Measurements from ENCODE around the gene CHRNE.

Gene CHRNE

GRCh38 chr17:4901648-4902344 is 1.1 kb downstream of the CHRNE start:
- DNase-seq = no peak

GRCh38 chr17:4901108-4901647 is 1.7 kb downstream of the CHRNE start:
- no peak for DNase-seq

DNA sequence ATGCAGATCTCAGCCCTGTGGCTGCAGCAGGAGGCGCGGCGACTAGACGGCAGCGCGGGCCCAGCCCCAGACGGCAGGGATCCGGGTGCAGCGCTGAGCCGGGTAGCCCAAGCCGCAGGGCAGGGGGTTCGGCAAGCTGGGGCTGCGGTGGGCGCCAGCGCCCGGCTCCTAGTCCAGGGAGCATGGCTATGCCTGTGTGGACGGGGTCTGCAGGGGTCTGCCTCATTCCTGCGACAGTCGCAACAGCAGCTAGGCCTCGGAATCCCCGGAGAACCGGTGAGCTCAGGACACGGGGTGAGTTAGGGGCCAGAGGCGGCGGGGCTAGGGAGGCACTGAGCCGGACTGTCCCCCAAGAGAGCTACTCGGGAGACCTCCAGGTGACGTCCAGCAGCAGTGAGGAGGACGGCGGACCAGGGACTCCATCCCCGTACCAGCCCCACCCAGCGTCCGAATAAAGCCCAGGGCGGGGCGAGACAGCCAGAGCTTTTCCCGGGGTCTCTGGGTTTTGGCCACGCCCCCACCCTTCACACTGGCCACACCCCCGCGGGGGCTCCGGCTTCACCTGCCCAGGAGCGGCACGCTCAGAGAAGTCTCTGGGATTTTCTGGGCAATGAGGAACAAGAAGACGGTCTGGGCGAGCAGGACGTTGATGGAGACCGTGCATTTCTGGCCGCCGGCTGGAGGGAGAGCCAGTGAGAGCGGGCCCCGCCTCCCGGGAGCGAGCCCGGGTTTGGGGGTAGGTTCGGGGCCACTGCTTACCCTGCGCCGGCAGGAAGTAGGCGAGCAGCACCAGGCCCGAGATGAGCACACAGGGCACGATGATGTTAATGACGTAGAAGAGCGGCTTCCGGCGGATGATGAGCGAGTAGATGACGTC is 2.4 kb downstream of the CHRNE start:
- no peak for DNase-seq

DNA sequence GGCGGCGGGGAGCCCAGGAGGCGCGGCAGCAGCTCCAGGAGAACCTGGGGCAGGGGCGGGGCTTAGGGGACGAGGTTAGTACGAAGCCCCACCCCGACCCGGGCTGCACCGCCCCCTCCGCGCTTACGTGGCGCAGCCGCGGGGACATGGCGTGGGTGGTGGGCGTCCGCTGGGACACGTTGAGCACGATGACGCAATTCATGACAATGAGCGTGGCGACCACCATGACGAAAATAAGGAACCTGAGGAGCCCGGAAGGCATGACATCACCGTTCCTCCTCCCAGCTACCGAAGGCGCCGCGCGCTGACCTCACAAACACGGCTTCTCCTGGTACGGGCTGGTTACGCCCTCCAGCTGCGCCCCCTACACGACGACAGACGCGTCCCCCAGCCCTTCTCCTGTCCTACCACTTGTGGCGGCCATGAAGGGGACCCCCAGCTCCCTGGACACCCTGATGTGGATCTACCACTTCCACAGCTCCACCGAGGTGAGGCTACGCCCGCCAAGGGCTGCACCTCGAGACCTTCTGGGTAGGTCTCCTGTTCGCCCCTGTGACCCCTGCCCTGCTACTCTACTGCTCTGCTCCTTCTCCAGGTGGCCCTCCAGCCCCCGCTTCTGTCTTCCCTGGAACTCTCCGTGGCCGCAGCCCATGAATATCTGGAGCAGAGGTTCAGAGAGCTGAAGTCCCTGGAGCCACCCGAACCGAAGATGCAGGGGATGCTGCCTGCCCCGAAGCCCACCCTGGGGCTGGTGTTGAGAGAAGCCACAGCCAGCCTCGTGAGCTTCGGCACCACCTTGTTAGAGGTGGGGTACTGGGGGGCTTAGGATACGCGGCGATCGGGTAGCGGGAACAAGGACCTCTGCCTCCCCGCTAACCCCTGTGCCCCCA is 3.3 kb downstream of the CHRNE start, which contains the start of gene C17orf107:
Gene C17orf107 (plus strand): TSS at position 196 of the 890 bp plus-strand sequence. CDS start 227 bp downstream, at position 423.
- no peak for DNase-seq

DNA sequence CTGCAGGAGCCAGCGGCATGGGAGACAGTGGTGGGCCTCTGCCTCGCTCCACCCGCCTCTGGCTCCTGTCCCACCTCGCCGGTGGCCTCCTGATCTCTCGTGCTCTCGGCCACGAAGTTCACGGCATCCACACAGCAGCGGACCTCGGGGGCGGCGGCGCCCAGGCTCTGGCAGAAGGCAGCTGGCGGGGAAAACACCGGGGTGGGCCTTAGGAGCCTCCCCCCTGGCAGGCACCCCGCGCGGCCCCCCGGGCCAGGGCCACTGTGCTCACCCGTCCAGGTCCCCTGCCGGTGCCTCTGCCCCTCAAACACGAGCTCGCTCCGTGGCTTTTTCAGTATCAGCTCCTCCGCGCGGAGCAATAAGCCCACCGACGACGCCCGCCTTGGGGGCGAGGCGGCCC is 4.0 kb downstream of the CHRNE start:
- no peak for DNase-seq

DNA sequence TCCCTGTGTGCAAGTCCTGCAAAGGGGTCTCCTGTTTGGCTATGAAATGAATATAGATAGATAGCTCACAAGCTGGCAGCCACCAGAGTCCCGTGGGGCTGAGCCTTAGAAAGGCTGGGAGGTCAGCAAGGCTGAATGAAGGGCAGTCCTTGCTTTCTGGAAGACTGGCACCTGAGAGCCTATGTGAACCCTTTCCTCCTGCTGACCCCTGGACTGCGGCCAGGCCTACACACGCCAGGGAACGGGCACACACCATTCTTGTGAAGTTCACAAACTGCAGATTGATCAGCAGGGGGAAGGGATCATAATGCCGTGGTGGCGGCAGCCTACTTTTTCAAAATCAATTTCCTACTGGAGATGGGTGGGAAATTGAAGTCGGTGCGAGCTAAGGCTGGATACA is 4.5 kb downstream of the CHRNE start:
- no peak for DNase-seq

DNA sequence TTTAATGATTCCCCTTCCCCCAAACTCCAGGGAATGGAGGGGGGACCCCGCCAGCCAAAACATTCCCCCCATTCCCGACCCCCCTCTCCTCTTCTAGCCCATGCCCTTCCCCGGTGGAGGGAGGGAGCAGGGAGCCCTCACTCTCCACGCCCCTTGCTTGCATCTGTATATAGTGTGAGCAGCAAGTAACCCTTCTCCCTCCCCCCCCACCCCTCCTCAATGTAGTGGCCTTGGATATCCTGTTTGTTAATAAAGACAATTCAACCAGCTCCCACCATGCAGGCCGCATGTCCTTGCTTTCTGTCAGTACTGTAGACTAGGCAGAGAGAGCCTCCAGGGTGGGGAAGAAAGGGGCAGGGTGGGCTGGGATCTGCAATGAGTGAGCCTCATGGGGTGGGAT is 5.1 kb downstream of the CHRNE start:
- no peak for DNase-seq

- DNase-seq = no peak
Observed at GRCh38 chr17:4897198-4897687, 5.7 kb downstream of the CHRNE start.

GRCh38 chr17:4896332-4897197 is 6.3 kb downstream of the CHRNE start:
- no peak for DNase-seq

DNA sequence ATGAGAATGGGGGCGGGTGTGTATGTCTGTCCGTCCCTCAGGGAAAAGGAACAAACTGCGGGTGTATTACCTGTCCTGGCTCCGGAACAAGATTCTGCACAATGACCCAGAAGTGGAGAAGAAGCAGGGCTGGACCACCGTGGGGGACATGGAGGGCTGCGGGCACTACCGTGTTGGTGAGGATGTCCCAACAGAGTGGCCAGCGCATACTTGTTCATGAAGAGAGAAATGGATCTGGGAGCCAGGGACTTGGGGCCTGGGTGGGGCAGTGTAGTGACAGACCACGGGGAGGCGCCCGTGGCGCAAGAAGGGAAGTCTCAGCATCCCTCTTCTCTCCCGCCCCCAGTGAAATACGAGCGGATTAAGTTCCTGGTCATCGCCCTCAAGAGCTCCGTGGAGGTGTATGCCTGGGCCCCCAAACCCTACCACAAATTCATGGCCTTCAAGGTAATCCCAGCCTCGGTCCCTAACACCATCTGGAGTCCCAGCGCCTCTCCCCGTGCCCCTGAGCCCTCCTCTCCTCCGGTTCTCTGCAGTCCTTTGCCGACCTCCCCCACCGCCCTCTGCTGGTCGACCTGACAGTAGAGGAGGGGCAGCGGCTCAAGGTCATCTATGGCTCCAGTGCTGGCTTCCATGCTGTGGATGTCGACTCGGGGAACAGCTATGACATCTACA is 7.1 kb downstream of the CHRNE start:
- DNase-seq = no peak

DNA sequence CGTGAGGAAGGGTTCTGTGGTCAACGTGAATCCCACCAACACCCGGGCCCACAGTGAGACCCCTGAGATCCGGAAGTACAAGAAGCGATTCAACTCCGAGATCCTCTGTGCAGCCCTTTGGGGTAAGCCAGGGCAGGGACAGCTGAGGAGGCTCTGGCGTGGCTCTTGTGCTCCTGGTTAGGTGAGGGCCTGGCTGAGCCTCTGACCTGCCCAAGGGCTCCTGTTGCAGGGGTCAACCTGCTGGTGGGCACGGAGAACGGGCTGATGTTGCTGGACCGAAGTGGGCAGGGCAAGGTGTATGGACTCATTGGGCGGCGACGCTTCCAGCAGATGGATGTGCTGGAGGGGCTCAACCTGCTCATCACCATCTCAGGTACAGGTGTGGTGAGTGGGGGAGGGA is 7.8 kb downstream of the CHRNE start:
- no peak for DNase-seq

GRCh38 chr17:4893721-4894560 is 9.0 kb downstream of the CHRNE start:
- no peak for DNase-seq

DNA sequence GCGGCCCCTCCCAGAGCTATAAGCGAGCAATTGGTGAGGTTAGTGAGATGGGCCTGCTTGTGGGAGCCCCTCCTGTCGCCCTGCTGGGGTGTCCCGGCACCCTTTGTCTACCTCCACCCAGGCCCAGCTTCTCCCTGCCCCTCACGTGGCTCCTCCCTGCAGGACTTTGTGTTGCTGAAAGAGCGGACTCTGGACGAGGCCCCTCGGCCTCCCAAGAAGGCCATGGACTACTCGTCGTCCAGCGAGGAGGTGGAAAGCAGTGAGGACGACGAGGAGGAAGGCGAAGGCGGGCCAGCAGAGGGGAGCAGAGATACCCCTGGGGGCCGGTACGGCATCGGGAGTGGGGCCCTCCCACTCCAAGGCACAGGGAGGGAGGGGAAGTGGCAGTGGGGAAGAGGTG is 9.6 kb downstream of the CHRNE start:
- DNase-seq = no peak

- DNase-seq = no peak
Observed at GRCh38 chr17:4892499-4893221, 10.2 kb downstream of the CHRNE start.

- DNase-seq = no peak
Observed at GRCh38 chr17:4891411-4892410, 11.2 kb downstream of the CHRNE start.

GRCh38 chr17:4887581-4887980 is 15.3 kb downstream of the CHRNE start:
- DNase-seq = no peak

- DNase-seq = no peak
Observed at GRCh38 chr17:4886830-4887229, 16.1 kb downstream of the CHRNE start.

- DNase-seq = no peak
Observed at GRCh38 chr17:4884489-4884888, 18.4 kb downstream of the CHRNE start.

Measured in DMS79 (cell line).